Activated T-helper 2 cell treated with anti-CD3 and anti-CD28 coated beads, Interferon-gamma antibody, Interleukin-2, Interleukin-4, amounts not matched to agents 10 μg/mL and 5 μg/mL and 100 μg/mL, durations not matched to agents 14 hours and 24 hours and 36 hours (primary cell): ENCODE results near the gene FNDC7. TPM values are rescaled to one million over a fixed set of nuclear protein-coding genes. Genes with fewer than 3 reads are reported as not detected.
A peak's percentile ranks its signal among the peaks of the same experiment; 100 is the strongest.

Experiments used
- DNase-seq: peaks from one replicate; pipeline ENCODE4 v3.0.0; 2021; ENCODE audit warnings: low spot score
- H3K27ac Mint-ChIP-seq: one replicate; pipeline ENCODE4 v1.8.0; 2021; ENCODE audit warnings: mixed read lengths
- H3K27me3 Mint-ChIP-seq: one replicate; pipeline ENCODE4 v1.8.0; 2021; ENCODE audit warnings: low read depth, mixed read lengths
- H3K36me3 Mint-ChIP-seq: one replicate; pipeline ENCODE4 v1.8.0; 2021; ENCODE audit warnings: low read depth, mixed read lengths
- H3K4me1 Mint-ChIP-seq: one replicate; pipeline ENCODE4 v1.8.0; 2021; ENCODE audit warnings: low read depth, mixed read lengths
- H3K4me3 Mint-ChIP-seq: one replicate; pipeline ENCODE4 v1.8.0; 2021; ENCODE audit warnings: low read depth, mild to moderate bottlenecking, moderate library complexity, mixed read lengths
- H3K9me3 Mint-ChIP-seq: one replicate; pipeline ENCODE4 v1.8.0; 2021; ENCODE audit warnings: mixed read lengths
- intact Hi-C: fragments of 100-400 bp; cut with micrococcal nuclease; formaldehyde crosslinking; loops from one replicate; pipeline ENCODE4 v1.15.1; 2023
- total RNA-seq: library from RNA; stranded (reverse); gene quantifications from 2 replicates; pipeline ENCODE4 v1.2.3, GENCODE V29; 2022

Gene FNDC7
- total RNA-seq, 1 donor from 2014 or later = not detected

DNA sequence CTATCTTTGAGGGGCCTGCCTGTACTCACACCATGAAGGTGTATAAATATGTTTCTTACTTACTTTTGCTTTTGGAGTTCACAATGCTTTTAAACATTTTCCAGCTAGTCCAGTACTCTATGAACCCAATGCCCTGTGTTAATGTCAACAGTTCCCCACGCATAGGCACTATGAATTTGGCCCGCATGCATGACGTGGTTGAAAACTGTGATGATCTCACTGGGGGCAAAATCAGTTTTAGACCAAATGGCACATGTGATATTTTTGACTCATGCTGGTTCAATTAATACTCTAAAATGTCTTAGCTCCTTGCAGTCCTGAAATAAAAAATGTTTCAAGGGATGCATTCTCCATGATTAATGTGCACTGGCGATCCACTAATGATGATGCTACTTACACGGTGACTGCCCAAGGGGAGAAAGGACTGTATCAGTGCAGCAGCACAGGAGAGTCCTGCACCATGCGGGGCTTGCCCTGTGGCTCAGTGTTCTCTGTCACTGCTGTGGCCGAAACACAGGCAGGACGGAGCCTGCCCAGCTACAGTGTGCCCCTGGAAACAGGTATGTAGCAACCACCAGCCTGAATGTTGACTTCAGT is 15.7 kb downstream of the FNDC7 start:
- Mint-ChIP-seq H3K9me3 (no peaks in the 10 kb centered on the region), H3K4me1 (no peaks in the 10 kb centered on the region), H3K27me3 (peaks cover 15% of the 10 kb centered on the region), H3K36me3 (no peaks in the 10 kb centered on the region), H3K4me3 (no peak overlapping the region), H3K27ac (no peak overlapping the region)
- intact Hi-C loops = no loop called here
- no peak for DNase-seq

DNA sequence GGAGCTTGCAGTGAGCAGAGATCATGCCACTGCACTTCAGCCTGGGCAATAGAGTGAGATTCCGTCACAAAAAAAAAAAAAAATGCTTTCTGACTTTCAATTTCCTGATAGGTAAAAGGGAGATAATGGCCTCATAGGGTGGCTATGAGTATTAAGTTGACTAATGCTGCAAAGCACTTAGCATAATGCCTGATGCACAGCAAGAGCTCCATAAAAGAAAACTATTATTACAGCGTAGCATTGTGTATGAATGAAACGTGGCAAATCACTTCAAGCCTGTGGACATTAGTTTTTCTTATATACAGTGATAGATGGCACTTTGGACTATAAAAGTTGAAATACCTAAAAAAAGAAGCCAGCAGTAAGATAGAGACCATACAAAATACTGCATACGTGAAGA is 16.8 kb downstream of the FNDC7 start:
- H3K27me3 Mint-ChIP-seq = peaks cover 17% of the 10 kb centered on the region
- H3K27ac Mint-ChIP-seq = no peak overlapping the region
- H3K4me1 Mint-ChIP-seq = no peaks in the 10 kb centered on the region
- no peak overlapping the region for H3K4me3 Mint-ChIP-seq
- H3K36me3 Mint-ChIP-seq = no peaks in the 10 kb centered on the region
- H3K9me3 Mint-ChIP-seq = no peaks in the 10 kb centered on the region
- intact Hi-C loops = no loop called here
- DNase-seq = no peak

DNA sequence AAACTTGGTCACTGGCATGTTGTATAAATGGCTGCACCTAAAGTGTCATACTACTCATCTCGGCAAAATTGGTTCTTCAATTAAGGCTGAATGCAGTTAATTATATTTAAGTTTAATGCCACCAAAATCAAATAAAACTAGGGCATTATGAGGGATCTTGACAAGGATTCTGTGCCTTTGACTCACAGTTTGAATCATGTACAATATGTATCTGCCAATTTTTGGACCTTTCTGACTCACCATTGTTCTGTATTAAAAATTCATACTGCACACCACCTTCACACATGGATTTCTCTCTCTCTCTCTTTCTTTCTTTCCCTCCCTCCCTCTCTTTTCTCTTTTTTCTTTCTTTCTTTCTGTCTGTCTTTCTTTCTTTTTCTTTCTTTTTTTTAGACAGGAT is 19.7 kb downstream of the FNDC7 start:
- no peak for DNase-seq
- Mint-ChIP-seq H3K36me3 (no peaks in the 10 kb centered on the region), H3K4me3 (no peak overlapping the region), H3K4me1 (no peaks in the 10 kb centered on the region), H3K27me3 (peaks cover 24% of the 10 kb centered on the region), H3K27ac (no peak overlapping the region), H3K9me3 (no peaks in the 10 kb centered on the region)
- intact Hi-C loops = no loop called here

DNA sequence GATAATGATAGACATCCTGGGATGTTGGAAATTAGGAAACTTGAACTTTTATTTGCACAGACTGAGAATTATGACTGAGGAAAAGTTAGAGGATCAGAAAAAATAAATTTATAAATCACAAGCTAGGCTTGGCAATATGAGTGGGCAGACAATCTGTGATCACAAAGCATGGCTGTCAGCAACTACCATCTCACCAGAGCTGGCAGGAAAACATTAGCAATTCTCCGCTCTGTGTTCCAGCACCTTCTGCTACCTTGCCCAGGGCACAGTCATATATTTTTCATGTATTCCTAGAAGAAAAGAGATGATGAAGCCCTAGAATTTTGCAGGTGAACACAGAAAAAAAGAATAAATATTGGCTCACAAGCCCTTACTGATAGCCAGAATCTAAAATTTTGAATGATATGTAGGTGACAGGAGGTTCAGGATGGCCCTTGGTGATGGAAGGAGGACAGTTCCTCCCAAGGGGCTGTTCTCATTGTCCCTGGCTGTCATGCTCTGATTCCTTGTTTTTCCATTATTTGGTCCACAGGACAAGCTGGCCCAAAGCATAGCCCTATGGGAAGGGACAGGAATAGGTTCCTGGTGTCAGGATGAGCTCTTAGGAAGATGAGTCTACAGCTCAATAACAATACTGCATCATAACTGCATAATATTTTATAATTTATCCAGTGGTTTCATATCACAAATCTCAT is 21.6 kb downstream of the FNDC7 start:
- Mint-ChIP-seq H3K9me3 (no peaks in the 10 kb centered on the region), H3K36me3 (no peaks in the 10 kb centered on the region), H3K4me1 (no peaks in the 10 kb centered on the region), H3K4me3 (no peak overlapping the region), H3K27ac (no peak overlapping the region), H3K27me3 (peaks cover 21% of the 10 kb centered on the region)
- no peak for DNase-seq
- intact Hi-C loops = no loop called here

DNA sequence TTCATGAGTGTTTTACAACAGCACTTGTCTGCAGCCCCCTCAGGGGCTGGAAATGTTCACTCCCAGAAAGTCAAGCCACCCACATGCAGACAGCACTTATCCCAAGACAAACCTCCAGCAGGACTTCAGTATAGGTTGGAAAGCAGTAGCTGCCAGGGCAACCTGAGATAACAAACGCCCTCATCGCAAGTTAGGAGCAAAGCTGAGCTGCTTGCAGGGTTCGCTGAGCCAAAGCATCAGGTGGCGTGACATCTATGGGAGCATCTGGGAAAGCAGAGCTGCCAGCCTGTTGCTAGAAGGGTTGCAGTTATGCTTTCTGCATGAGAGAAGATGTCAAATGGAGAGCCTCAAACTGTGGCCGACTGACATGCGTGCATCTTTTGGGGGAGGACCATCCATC is 29.5 kb downstream of the FNDC7 start:
- Mint-ChIP-seq H3K4me1 (peaks cover 3% of the 10 kb centered on the region), H3K4me3 (no peak overlapping the region), H3K27me3 (no peaks in the 10 kb centered on the region), H3K27ac (no peak overlapping the region), H3K9me3 (no peaks in the 10 kb centered on the region), H3K36me3 (peaks cover 8% of the 10 kb centered on the region)
- intact Hi-C loops = no loop called here
- no peak for DNase-seq

DNA sequence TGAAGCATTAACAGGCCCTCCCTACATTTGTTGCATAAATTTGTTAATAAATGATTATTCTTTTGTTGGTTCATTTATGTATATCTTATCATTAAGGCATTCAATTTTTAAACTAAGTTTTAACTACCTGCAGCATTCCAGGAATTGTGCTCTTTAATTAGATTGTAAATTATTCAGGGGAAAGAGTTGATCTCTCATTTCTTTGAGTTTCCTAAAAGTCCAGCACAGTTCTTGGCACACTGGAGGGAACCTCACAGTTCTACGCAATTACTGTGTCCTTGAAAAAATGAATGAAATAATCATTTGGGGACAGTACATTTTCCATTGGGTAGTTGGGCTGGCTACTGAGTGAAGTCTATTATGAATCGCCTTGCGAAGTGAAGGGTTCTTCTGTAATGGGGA is 33.3 kb downstream of the FNDC7 start:
- H3K36me3 Mint-ChIP-seq = peaks cover 29% of the 10 kb centered on the region
- no peaks in the 10 kb centered on the region for H3K9me3 Mint-ChIP-seq

DNA sequence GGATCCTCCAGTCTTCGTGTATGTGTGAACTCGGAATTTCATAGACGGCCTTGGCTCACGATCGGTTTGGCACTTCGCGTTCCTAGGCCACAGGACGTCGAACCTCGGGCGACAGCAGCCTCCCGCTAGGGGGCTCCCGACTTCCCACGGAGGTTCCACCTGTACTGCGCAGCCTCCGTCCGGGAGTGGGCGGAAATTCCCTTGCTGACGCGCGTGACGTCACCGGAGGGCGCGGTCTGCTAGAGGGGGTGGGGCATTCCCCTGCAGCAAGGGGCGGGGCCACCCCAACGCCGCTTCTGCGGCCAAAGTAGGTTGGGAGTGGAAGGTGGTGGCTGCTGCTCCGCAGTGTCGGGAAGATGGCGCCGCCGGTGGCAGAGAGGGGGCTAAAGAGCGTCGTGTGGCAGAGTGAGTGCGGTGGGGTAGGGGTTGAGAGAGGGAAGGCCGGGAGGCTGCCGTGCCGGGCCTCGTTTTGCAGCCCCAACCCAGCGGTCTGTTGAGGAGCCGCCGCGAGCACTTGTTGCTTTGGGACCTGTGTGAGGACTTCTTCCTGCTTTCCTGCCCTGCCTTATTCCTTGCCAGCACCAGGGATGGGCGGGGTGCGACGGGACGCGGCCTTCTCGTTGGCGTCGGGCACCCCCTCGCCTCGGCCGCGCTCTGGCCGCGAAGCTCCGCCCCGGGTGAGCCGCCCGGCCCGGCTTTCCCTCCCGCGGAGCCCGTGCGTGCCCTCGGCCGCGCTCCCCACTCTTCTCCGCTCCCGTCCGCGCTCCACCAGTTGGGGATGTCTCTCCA is 33.9 kb downstream of the FNDC7 start, which contains the start of gene STXBP3:
Gene STXBP3, plus strand, starts transcription at position 293 of the 789 bp plus-strand sequence. Its CDS starts 64 bp downstream, at position 357.
- Mint-ChIP-seq H3K27me3 (no peaks in the 10 kb centered on the region), H3K27ac (peak within 1 kb of the TSS; percentile 99), H3K9me3 (no peaks in the 10 kb centered on the region), H3K36me3 (peaks cover 30% of the 10 kb centered on the region), H3K4me3 (peak within 1 kb of the TSS; percentile 99), H3K4me1 (peaks cover 26% of the 10 kb centered on the region)
- DNase-seq = peak; percentile 98
- intact Hi-C loops = loop anchor here (1.0 to 5.0 kb wide), 3 partner anchors 54 to 1901 kb away; partner anchors contain the start of genes HENMT1 and PRPF38B

More for the DNA sequence above, 33.3 kb downstream of the FNDC7 start:
- Mint-ChIP-seq H3K4me3 (peak overlapping the region; percentile 99), H3K4me1 (peaks cover 26% of the 10 kb centered on the region), H3K27me3 (no peaks in the 10 kb centered on the region), H3K27ac (peak overlapping the region; percentile 99)
- intact Hi-C loops = loop anchor here (1.0 to 5.0 kb wide), 3 partner anchors 54 to 1901 kb away; partner anchors contain the start of genes HENMT1 and PRPF38B
- no peak for DNase-seq

DNA sequence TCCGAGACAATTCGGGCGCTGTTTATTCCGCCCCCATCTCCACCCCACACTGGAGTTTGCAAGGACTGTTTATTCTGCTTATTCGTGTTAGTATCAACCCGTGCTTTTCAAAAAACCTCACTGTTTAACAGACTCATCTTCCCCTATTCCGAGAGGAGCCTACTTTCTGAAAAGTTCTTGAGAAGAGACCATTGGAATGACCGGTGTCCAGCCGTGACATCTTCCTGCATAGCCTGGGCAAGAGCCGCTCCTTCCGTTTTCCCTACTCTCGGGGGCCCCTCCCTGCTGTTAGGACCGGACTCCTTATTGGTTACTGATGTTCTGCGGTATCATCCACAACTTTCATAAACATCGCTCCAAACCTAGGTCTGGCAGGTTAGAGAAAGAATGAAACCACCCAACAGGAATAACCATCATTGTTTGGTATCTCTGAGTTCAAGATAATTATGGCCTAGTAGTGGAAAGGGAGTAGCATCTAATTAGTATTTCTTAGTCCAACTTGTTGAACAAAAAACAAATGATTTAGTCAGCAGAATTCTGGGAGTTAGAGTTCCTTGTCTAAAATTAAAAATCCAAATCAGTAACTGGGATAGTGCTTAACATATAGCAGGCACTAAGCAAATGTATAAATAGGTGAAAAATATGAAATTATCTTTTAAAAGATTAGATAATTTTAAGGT is 34.6 kb downstream of the FNDC7 start:
- H3K27me3 Mint-ChIP-seq = no peaks in the 10 kb centered on the region
- intact Hi-C loops = loop anchor here (5.0 kb wide), 1 partner anchor 1900 kb away; no protein-coding TSS in a partner anchor
- H3K4me1 Mint-ChIP-seq = peaks cover 26% of the 10 kb centered on the region
- H3K36me3 Mint-ChIP-seq = peaks cover 30% of the 10 kb centered on the region
- no peaks in the 10 kb centered on the region for H3K9me3 Mint-ChIP-seq
- peak overlapping the region; percentile 94 for H3K27ac Mint-ChIP-seq
- H3K4me3 Mint-ChIP-seq = peak overlapping the region; percentile 99
- peak; percentile 37 for DNase-seq

DNA sequence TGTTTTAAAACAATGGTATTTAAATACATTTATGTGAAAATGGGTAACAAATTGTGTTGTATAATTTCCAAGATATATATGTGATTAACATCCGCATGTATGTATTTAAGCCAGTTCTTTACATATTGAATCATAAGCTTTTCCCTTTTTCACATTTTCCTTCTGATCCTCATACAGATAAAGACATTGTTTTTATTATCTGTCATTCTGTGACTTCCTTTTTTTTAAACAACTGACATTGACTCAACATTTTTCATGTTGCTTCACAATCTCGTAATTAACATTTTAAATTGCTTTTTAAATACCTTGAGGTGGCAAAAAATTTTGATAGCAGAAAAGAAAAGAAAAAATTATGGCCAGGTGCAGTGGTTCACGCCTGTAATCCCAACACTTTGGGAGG is 35.2 kb downstream of the FNDC7 start:
- H3K4me3 Mint-ChIP-seq = no peak overlapping the region
- intact Hi-C loops = loop anchor here (5.0 kb wide), 1 partner anchor 1899 kb away; no protein-coding TSS in a partner anchor
- no peaks in the 10 kb centered on the region for H3K9me3 Mint-ChIP-seq
- peaks cover 35% of the 10 kb centered on the region for H3K36me3 Mint-ChIP-seq
- H3K27me3 Mint-ChIP-seq = no peaks in the 10 kb centered on the region
- H3K4me1 Mint-ChIP-seq = peaks cover 31% of the 10 kb centered on the region
- DNase-seq = no peak
- H3K27ac Mint-ChIP-seq = no peak overlapping the region

DNA sequence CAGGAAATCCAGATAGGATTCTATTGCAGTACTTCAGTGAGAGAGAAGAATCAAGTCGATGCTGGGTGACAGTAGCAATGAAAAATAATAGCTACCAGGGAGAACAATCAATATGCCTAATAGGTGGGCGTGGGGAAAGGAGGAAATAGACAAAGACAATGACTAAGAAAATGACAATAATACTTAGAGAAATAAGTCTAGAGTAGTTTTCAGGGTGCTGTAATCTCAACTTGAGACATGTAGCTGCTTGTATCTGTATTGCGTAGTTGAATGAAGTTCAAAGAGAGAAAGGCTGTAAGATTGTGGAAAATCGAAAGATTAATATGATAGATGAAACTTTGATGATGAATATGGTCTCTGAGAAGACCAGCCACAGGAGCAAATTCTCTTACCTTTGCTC is 36.4 kb downstream of the FNDC7 start:
- H3K27ac Mint-ChIP-seq = no peak overlapping the region

DNA sequence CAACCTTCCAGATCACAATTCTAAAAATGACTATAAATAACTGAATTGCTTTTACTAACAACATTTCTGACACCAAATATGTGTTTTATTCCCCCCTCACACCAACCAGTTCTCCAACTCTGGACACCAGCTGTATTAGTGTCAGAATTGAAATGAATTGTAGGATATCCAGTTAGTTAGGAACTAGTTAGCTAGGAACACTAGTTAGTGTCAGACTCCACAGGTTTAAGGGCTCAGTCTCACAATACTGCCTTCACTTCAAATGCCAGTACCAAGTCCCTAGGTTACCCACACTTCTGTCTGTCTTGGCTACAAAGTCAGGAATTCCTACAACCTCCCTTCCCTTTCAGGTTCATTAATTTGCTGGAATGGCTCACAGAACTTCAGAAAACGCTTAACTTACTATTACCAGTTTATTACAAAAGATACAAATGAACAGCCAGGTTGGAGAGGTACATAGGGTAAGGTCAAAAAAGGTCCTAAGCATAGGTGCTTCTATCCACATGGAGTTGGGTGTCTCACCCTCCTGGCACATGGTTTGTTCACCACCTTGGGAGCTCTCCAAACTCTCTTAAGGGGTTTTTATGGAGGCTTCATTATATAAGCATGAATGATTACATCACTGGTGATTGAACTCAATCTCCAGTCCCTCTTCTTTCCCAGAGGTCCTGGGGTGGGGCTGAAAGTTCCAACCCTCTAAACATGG is 37.9 kb downstream of the FNDC7 start:
- Mint-ChIP-seq H3K4me3 (no peak overlapping the region), H3K36me3 (peaks cover 47% of the 10 kb centered on the region), H3K9me3 (no peaks in the 10 kb centered on the region), H3K27me3 (no peaks in the 10 kb centered on the region), H3K4me1 (peaks cover 34% of the 10 kb centered on the region), H3K27ac (no peak overlapping the region)
- intact Hi-C loops = no loop called here
- DNase-seq = no peak

More for the DNA sequence above, 36.4 kb downstream of the FNDC7 start:
- intact Hi-C loops = loop anchor here (5.0 kb wide), 1 partner anchor 1898 kb away; no protein-coding TSS in a partner anchor
- H3K27me3 Mint-ChIP-seq = no peaks in the 10 kb centered on the region
- peaks cover 32% of the 10 kb centered on the region for H3K4me1 Mint-ChIP-seq
- H3K4me3 Mint-ChIP-seq = peak overlapping the region; percentile 34
- no peaks in the 10 kb centered on the region for H3K9me3 Mint-ChIP-seq
- peaks cover 37% of the 10 kb centered on the region for H3K36me3 Mint-ChIP-seq
- no peak for DNase-seq

DNA sequence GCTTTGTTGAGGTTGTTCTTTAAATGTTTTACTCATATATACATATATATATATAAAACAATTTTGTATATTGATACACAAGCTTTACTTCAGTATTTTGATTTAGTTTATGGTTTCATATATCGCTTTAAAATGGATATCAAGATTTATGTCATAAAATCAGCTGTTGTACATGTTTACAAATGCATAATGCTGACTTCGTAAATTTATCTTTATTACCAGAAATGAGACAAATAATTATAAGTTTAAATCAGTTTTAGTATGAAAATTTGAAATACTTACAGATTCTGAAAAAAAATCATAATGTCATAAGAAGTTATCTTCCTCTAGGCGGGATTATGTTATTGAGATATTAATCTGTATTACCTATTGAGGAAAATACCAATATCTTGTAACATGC is 40.7 kb downstream of the FNDC7 start:
- Mint-ChIP-seq H3K4me3 (no peak overlapping the region), H3K27ac (no peak overlapping the region), H3K4me1 (peaks cover 26% of the 10 kb centered on the region), H3K36me3 (peaks cover 45% of the 10 kb centered on the region), H3K9me3 (no peaks in the 10 kb centered on the region), H3K27me3 (no peaks in the 10 kb centered on the region)
- intact Hi-C loops = no loop called here
- DNase-seq = no peak
